ENCODE results near the gene BRSK1.

Gene BRSK1

DNA sequence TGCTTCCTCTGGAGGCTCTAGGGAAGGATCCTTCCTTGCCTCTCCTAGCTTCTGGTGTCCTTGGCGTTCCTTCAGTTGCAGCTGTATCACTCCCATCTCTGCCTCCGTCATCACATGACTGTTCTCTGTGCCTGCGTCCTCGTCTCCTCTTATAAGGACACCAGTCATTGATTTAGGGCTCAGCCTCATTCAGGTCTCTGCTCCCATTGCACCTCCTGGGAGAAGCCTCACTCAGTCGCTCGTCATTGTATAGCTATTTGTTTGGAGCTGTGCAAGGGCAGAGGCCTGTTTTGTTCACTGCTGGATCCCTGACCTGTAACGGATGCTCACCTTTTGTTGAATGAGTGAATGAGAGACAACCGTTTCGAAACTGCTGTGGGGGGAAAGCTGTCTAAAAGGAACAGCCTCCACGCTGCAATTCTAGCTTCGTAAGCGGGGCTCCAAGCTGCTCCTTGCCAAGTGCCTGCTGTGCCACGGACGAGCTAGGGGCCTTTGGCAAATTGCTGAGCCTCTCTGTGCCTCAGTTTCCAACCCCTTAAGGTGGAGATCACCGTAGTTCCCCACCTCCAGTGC is 17.2 kb downstream of the BRSK1 start:
- DNase-seq (ENCODE audit: low read depth): no peak
- H3K4me3 ChIP-seq (ENCODE audit: low read depth, low read length): no peak overlapping the region

DNA sequence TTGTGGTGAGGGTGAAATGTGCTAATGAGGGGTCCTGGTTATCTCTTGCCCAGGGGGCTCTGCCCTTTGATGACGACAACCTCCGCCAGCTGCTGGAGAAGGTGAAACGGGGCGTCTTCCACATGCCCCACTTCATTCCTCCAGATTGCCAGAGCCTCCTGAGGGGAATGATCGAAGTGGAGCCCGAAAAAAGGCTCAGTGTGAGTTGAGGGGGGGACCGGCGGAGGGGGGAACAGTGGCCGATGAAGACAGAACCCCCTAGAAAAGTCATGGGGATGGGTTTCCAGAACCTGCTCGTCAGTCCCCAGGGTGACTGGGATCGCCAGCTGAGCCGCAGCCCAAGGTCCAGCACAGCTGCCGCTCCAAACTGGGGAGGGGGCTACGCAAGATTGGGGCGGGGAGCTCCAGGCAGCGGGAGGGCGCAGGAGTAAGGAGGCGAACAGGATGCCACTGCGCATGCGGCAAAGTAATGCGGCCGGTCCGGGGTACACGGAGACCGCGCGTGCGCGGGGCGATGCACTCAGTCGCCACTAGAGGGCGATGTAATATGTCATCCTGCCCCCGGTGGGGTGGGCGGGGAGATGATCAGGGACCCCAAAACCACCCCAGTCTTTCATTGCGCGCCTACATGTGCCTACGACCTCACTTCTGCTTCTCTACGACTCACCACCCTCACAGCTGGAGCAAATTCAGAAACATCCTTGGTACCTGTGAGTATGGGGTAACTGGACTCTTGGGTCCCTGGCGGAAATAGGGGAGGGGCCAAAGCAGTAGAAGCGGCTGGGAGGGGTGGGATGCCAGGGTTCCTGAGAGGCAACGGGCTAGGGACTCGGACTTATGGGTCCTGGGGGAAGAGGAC is 17.9 kb downstream of the BRSK1 start:
- H3K4me3 ChIP-seq (ENCODE audit: low read depth, low read length): peak overlapping the region; percentile 22
- peak; percentile 18 for DNase-seq (ENCODE audit: low read depth)

DNA sequence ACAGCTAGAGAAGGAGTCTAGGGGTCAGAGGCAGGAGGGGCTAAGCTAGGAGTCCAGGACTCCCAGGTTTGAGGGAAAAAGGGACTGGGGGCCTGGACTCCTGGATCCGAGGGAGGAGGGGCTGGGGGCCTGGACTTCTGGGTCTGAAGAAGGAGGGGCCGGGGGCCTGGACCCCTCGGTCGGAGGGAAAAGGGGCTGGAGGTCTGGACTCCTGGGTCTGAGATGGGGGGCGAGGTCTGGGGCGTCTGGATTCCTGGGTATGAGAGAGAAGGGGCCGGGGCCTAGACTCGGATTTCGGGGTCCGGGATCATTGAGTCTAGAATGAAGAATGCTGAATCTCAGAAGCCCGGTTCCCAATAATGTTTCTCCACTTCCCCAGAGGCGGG is 18.5 kb downstream of the BRSK1 start:
- no peak overlapping the region for H3K4me3 ChIP-seq (ENCODE audit: low read depth, low read length)
- DNase-seq (ENCODE audit: low read depth): no peak

DNA sequence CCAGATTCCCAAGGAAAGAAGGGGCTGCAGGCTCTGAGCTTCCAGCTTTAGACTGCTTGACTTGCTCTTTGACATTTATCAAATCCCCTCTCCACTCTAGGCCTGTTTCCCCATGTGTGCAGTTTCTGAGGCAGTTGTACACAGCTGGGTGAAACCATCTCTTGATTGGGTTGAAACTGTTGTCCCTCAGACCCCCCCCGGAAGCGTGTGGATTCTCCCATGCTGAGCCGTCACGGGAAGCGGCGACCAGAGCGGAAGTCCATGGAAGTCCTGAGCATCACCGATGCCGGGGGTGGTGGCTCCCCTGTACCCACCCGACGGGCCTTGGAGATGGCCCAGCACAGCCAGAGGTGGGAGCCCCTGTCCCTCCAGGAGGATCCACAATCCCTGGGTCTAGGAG is 19.7 kb downstream of the BRSK1 start:
- no peak for DNase-seq (ENCODE audit: low read depth)
- no peak overlapping the region for H3K4me3 ChIP-seq (ENCODE audit: low read depth, low read length)

DNA sequence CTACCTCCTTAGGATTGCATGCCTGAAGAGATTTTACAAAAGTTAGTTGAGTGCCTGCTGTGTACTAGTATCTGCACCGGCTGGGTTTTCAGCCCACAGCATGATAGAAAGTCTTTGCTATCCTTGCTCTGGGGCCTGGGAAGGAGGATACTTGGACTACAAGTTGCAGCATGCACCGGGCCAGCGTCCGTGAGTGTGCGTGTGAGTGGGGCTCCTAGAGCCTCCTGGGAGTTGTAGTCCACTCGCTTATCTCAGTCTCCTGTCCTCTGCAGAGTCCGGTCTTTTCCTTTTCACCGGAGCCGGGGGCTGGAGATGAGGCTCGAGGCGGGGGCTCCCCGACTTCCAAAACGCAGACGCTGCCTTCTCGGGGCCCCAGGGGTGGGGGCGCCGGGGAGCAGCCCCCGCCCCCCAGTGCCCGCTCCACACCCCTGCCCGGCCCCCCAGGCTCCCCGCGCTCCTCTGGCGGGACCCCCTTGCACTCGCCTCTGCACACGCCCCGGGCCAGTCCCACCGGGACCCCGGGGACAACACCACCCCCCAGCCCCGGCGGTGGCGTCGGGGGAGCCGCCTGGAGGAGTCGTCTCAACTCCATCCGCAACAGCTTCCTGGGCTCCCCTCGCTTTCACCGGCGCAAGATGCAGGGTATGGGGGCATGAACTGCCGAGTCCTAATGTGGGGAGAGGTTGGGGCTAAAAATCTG is 20.6 kb downstream of the BRSK1 start:
- no peak for DNase-seq (ENCODE audit: low read depth)

DNA sequence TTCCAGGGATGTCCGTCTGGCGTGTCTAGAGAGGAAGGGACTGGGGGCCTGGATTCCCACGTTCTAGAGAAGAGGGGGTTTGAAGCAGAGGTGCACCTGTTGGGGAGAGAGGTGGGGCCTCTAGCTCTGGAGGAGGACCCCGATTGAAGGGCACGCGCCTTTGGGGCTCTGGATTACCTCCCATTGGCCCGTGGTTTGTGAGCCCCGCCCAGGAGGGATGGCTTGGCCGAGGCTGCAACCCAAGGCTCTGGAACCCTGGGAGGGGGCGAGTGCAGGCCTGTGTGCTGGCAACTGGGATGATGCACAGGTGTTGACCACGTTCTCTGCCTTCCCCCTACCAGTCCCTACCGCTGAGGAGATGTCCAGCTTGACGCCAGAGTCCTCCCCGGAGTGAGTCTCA is 21.2 kb downstream of the BRSK1 start:
- no peak overlapping the region for H3K4me3 ChIP-seq (ENCODE audit: low read depth, low read length)
- no peak for DNase-seq (ENCODE audit: low read depth)

More for the DNA sequence above, 20.6 kb downstream of the BRSK1 start:
- H3K4me3 ChIP-seq (ENCODE audit: low read depth, low read length): no peak overlapping the region

DNA sequence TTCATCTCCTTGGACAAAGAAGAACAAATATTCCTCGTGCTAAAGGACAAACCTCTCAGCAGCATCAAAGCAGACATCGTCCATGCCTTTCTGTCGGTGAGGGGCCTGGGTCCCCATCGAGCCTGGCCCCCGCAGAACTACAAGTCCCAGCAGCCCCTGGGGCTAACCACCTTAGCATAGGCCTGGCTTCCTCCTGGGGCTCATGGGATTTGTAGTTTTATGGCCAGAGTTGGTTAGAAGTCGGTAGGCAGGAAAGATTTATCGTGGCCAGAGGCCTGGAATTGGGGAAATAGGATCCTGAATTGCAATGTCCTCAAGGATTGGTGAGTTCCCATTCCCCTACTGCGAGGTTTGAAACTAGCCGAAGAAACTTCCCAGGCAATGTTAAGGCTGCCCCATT is 21.7 kb downstream of the BRSK1 start:
- H3K4me3 ChIP-seq (ENCODE audit: low read depth, low read length): no peak overlapping the region
- no peak for DNase-seq (ENCODE audit: low read depth)

DNA sequence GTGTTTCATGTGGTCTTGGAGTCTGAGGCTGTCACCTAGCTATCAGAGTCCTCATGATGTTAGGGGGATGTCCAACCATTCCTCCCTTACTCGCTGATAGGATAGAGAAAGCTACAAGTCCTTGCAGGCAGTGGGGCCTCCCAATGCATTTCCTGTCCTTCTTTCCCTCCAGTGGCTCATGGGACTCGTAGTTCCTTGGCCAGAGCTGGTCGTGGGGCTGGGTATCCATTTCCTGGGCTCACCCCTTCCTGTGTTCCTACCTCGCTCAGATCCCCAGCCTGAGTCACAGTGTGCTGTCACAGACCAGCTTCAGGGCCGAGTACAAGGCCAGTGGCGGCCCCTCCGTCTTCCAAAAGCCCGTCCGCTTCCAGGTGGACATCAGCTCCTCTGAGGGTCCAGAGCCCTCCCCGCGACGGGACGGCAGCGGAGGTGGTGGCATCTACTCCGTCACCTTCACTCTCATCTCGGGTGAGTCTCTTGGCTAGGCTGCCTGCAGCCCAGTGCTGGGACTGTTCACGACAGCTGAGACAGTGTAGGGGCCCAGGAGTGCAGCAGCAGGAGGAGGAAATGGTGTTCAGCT is 22.3 kb downstream of the BRSK1 start:
- no peak for DNase-seq (ENCODE audit: low read depth)
- no peak overlapping the region for H3K4me3 ChIP-seq (ENCODE audit: low read depth, low read length)

DNA sequence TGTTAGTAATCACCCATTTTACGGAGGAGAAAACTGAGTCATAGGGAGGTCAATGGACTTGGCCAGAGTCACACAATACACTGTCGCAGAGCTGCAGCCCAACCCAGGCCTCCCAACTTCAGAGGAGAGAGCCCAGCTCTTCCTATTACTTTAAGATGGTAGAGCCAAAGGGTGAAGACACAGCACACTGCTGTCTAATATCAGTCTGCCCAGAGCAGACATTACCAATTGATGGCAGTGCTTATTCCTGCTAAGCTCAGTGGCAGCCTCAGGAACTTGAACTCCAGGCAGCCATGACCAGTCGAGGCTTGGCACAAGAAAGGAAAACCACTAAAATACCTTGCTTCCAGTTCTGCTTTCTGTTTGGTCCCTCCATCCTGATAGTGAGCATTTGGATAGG is 22.9 kb downstream of the BRSK1 start:
- no peak overlapping the region for H3K4me3 ChIP-seq (ENCODE audit: low read depth, low read length)

DNA sequence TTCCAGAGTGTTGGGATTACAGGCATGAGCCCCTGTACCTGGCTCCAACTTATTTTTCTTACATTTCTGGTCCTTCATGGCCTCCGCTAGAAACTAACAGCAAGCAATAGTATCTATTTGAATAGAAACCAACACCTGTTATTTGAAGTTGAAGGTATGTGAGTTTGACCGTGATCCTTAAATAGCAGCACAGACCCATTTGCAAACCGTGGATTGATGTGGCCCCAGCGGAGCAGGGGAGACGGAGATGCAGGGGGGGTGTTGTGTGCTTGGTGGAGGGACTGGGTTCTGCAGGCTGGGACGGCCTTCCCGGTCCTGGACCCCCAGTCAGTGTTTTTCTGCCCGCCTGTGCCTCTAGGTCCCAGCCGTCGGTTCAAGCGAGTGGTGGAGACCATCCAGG is 24.5 kb downstream of the BRSK1 start:
- no peak for DNase-seq (ENCODE audit: low read depth)
- no peak overlapping the region for H3K4me3 ChIP-seq (ENCODE audit: low read depth, low read length)

More for the DNA sequence above, 22.9 kb downstream of the BRSK1 start:
- DNase-seq (ENCODE audit: low read depth): no peak

DNA sequence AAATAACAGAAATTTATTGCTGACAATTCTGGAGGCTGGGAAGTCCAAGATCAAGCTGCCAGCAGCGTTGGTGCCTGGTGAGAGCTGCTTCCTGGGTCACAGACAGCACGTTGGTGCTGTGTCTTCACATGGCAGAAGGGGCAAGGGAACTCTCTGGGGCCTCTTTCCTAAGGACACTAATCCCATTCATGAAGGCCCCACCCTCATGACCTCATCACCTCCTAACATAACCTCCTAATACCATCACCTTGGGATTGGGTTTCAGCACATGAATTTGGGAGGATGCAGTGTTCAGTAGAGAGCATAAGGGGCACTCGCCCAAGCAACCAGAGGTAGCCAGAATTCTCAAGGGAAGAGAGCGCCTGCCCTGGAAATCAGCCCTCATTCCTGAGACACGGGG is 25.7 kb downstream of the BRSK1 start:
- DNase-seq (ENCODE audit: low read depth): no peak
- no peak overlapping the region for H3K4me3 ChIP-seq (ENCODE audit: low read depth, low read length)

DNA sequence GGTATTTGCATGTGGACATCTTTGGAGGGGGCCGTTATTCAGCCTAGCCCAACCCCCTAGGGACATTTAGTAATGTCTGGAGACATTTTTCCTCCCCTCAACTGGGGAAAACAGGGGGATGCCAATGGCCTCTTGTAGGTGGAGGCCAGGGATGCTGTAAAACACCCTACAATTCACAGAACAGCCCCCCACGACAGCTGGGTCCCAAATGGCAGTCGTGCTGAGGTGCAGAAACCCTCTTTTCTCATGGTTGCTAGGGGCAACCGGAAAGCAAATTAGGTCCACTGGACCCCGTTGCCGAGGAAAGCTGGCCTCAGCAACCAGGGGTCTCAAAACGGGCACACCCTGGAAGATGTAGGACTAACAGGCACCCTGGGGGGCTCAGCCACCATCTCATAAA is 26.7 kb downstream of the BRSK1 start:
- no peak overlapping the region for H3K4me3 ChIP-seq (ENCODE audit: low read depth, low read length)
- no peak for DNase-seq (ENCODE audit: low read depth)

DNA sequence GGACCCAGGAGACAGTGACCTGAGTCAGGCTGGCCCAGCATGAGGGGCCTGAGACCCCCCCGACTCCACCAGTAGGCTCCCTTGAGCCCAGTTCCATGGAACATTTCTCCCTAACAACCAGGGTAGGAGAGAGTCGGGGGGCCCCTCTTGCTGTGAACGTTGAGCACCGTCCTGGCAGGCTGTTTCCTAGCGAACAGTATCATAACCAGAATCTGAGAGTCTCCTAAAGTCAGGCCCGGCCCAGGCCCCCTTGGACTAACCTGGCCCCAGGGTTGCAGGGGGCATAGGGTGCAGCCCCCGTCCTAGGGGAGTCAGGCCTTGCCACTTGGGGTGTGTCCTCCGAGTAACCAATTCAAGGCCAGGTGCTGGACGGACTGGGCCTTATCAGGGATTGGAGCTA is 27.6 kb downstream of the BRSK1 start:
- no peak for DNase-seq (ENCODE audit: low read depth)
- H3K4me3 ChIP-seq (ENCODE audit: low read depth, low read length): no peak overlapping the region

DNA sequence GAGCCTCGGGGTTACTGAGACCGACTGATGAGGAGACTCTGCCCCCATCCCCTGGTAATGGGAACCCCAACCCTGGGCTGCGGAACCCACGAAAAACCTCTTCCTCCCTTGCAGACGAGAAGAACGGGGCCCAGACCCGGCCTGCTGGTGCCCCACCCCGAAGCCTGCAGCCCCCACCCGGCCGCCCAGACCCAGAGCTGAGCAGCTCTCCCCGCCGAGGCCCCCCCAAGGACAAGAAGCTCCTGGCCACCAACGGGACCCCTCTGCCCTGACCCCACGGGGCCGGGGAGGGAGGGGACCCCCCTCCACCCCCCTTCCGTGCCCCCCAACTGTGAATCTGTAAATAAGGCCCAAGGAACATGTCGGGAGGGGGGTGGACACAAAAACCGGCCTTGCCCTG is 28.0 kb downstream of the BRSK1 start:
- H3K4me3 ChIP-seq (ENCODE audit: low read depth, low read length): no peak overlapping the region
- DNase-seq (ENCODE audit: low read depth): no peak

DNA sequence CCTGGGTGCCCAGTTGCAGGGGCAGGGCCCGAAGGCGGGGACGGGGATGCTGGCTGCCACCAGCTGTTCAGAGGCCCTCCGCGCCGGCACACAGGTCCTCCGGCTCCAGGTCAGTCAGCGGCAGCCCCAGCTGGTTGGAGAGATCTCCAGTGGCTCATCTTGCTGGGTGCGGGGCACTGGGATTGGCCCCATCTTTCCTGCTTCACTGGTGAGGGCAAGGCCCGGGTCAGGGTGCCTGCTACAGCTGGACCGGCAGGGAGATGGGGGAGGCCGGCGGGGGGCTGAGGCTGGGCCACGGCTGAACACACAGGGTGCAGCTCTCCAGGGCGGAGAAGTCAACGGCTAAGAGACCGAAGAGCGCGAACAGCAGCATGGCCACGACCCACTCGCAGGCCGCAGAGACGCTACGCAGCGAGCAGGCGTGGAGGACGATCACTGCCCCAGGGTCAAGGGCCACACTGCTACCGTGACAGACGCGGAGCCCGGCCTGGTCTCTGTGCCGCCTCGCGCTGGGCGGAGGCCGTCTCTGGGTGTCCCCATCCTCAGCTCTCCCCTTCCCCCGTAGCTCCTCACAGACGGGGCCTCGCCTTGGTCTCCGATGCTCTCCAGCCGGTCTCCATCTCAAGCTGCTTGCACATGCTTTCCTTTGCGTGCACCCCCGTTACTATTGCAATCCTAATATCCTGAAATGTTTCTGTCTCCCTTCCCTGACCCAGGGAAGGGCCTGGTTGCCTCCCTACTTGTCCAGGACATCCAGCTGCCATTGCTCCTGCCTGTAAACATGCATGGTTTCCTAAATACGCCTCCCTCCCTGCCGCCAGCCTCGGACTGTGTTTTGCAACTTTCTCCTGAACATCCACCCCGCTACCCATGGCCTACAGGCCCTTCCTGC is 29.1 kb downstream of the BRSK1 start:
- DNase-seq (ENCODE audit: low read depth): no peak
- no peak overlapping the region for H3K4me3 ChIP-seq (ENCODE audit: low read depth, low read length)

DNA sequence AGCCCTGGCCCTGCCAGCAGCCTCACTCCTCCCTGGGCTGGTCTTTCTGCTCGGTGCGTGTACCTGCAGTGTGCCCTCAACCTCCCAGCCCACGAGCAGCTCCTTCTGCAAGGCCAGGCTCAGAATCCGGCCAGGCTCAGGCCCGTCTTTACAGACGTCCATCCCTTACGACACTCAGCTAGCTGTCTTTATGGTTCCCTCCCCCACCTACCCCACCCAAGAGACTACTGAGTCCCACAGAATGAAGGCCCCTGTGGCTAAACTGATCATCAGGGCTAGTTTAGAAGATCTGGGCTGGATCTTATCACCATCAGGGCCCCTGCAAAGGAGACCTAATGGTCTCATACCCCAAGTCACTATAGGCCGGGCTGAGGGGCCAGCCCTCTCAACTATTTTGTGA is 30.6 kb downstream of the BRSK1 start:
- no peak overlapping the region for H3K4me3 ChIP-seq (ENCODE audit: low read depth, low read length)
- no peak for DNase-seq (ENCODE audit: low read depth)

DNA sequence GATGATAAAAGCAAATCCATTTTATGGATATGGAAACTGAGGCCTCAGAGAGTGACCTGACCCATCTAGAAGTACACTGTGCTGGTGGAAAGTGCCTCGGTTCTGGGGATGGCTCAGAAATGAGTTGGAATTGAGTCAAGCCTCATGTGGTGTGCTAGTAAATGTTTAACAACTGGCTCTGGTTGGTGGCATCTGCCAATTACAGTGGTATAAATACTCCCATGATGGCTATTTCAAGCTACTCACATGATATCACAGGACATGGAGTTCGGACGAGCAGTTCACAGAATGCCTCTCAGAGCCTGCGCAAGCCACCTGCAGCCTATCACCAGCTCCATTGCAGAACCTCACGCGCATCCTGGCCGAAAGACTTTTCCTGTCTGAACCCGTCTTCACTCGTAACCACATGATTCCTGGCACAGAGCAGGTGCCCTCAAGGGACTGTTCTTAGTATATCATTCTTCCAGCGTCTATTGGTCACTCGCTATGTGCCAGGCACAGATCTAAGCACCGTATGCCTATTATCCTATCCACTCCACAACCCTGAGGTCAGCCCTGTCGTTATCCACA is 32.2 kb downstream of the BRSK1 start:
- DNase-seq (ENCODE audit: low read depth): no peak
- H3K4me3 ChIP-seq (ENCODE audit: low read depth, low read length): no peak overlapping the region

DNA sequence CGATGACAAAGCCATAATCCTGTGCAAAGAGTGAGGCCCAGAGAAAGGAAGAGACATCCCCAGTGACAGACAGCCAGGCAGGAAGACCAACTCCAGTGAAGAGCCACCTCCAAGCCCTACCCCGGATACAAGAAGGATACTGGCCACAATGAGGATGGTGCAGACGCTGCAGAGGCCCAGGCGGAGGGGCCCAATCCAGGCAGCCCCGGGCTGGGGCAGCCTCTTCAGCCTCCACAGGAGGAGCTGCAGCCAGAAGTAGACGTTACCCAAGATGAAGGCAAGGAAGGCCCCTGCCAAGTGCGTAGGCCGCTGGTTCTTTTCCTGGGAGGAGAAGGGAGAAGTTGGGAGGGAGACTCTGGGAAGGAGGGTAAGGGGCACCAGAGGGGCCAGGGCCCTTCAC is 32.8 kb downstream of the BRSK1 start:
- no peak overlapping the region for H3K4me3 ChIP-seq (ENCODE audit: low read depth, low read length)
- DNase-seq (ENCODE audit: low read depth): no peak

DNA sequence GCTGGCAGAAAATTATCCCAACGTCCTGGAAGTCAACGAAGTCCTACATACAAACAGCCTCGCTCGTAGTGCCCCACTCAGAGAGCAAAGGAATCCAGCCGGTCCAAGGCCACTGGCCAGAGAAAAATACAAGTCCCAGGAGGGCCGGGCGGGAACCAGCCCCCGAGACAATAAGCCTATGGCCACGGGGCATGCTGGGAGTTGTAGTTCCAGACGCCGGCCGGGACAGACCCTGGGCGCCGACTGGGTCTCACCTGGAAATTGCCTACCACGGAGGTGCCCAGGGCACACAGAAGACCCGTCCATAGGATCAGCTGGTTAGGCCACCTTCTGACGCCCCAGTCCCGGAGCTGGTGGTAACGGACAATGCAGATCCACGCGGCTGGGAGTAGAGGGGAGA is 36.0 kb downstream of the BRSK1 start:
- no peak for DNase-seq (ENCODE audit: low read depth)
- peak overlapping the region; percentile 2 for H3K4me3 ChIP-seq (ENCODE audit: low read depth, low read length)

Measured in skeletal muscle cell (primary cell).